CD4-positive, alpha-beta memory T cell (primary cell): ENCODE data around the gene EEF1AKMT3. TPM values are rescaled to one million over a fixed set of nuclear protein-coding genes. Genes with fewer than 3 reads are reported as not detected.
A peak's percentile ranks its signal among the peaks of the same experiment; 100 is the strongest.

Experiments
- CTCF ChIA-PET: fragments of 350-600 bp; sonication (Branson Sonifier 250); formaldehyde crosslinking; loops from one replicate; lab custom pipeline; 2021; ENCODE audit warnings: inconsistent platforms; ENCODE audit not compliant: partially characterized antibody; lab: Charles Lee
- POLR2A ChIA-PET: fragments of 350-600 bp; sonication (Branson Sonifier 250); formaldehyde crosslinking; loops from one replicate; lab custom pipeline; 2021; ENCODE audit not compliant: partially characterized antibody; lab: Charles Lee
- DNase-seq, 5 donors: peaks; one replicate each; pipeline versions ENCODE4 v3.0.0 to v3.0.0-alpha.2; 2020 to 2022; ENCODE audit warnings: mixed read lengths in 1 of 5
- H3K27ac ChIP-seq: one replicate; pipeline ENCODE4 v1.7.0; 2013; ENCODE audit warnings: low read depth, low read length
- H3K27me3 ChIP-seq: 2 replicates; pipeline ENCODE4 v1.7.0; 2013; ENCODE audit warnings: mild to moderate bottlenecking, low read length, moderate library complexity; ENCODE audit not compliant: insufficient read depth
- H3K36me3 ChIP-seq: 2 replicates; pipeline ENCODE4 v1.7.0; 2013; ENCODE audit warnings: mild to moderate bottlenecking, low read length, moderate library complexity; ENCODE audit not compliant: insufficient read depth
- H3K4me1 ChIP-seq: 2 replicates; pipeline ENCODE4 v1.7.0; 2013; ENCODE audit warnings: mild to moderate bottlenecking, low read length, moderate library complexity; ENCODE audit not compliant: insufficient read depth
- H3K4me3 ChIP-seq, 2 donors: one replicate each; pipeline ENCODE4 v1.7.0; 2013; ENCODE audit warnings: low read length in 2 of 2, mild to moderate bottlenecking in 1 of 2
- H3K9me3 ChIP-seq, 2 donors: one replicate each; pipeline ENCODE4 v1.7.0; 2013; ENCODE audit warnings: low read length in 2 of 2, control low read depth in 1 of 2; ENCODE audit not compliant: control insufficient read depth in 1 of 2
- H3K27ac Mint-ChIP-seq, 7 donors: one replicate each; pipeline ENCODE4 v1.8.0; 2020 to 2021; ENCODE audit warnings: mixed read lengths in 7 of 7, mild to moderate bottlenecking in 6 of 7, inconsistent platforms in 3 of 7, moderate library complexity in 3 of 7
- H3K27me3 Mint-ChIP-seq, 2 donors: one replicate each; pipeline ENCODE4 v1.8.0; 2020 to 2021; ENCODE audit warnings: mixed read lengths in 2 of 2
- H3K36me3 Mint-ChIP-seq, 2 donors: one replicate each; pipeline ENCODE4 v1.8.0; 2020 to 2021; ENCODE audit warnings: mixed read lengths in 2 of 2, inconsistent platforms in 1 of 2, mild to moderate bottlenecking in 1 of 2
- H3K4me1 Mint-ChIP-seq, 4 donors: one replicate each; pipeline ENCODE4 v1.8.0; 2020 to 2021; ENCODE audit warnings: mixed read lengths in 4 of 4, mild to moderate bottlenecking in 1 of 4
- H3K4me3 Mint-ChIP-seq, 8 donors: one replicate each; pipeline ENCODE4 v1.8.0; 2020 to 2021; ENCODE audit warnings: mixed read lengths in 8 of 8, mild to moderate bottlenecking in 7 of 8, moderate library complexity in 6 of 8, inconsistent platforms in 3 of 8
- H3K9me3 Mint-ChIP-seq, 8 donors: one replicate each; pipeline ENCODE4 v1.8.0; 2020 to 2021; ENCODE audit warnings: mixed read lengths in 8 of 8, mild to moderate bottlenecking in 5 of 8, inconsistent platforms in 3 of 8, moderate library complexity in 1 of 8
- intact Hi-C: fragments of 100-400 bp; cut with micrococcal nuclease; formaldehyde crosslinking; loops from one replicate; pipeline ENCODE4 v1.15.1; 2023
- polyA plus RNA-seq, 2 donors: library from polyadenylated mRNA; unstranded; fragments of 300-500 nt; fragmentation: Illumina TruSeq; gene quantifications; one replicate each; pipeline ENCODE4 v1.2.3, GENCODE V29; 2021
- total RNA-seq, 2 experiments: library from RNA; stranded (reverse); gene quantifications; one replicate each; pipeline ENCODE4 v1.2.3, GENCODE V29; 2021

Gene EEF1AKMT3
- total and polyA plus RNA-seq, 4 experiments from 2014 or later, result 3.1 to 12.4 (median 5.1) TPM

DNA sequence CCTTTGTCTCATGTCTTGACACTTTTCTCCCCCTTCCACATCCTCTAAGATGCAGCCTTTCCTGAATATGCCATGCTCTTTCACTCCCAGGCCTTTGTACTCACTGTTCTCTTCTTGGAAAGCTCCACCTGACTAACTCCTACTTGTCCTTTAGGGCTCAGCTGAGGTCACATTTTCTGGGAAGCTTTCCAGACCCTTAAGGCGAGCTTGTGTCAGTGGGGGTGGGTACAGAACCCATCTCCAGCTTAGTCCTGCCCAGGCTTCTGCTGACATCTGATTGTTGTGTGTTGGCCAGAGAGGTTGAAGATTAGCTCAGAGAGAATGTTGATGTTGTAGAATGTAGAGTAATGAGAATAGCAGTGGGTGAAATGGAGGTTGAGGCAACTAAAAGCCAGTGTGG, 7.3 kb downstream of the EEF1AKMT3 start:
- no peak for DNase-seq
- peaks cover 42 to 67% (median 54%) of the 10 kb centered on the region in 4 donors for H3K4me1 Mint-ChIP-seq
- H3K9me3 Mint-ChIP-seq, result peaks cover 0 to 4% (median 0%) of the 10 kb centered on the region in 8 donors
- peak overlapping the region; percentile 52 for H3K27ac ChIP-seq
- H3K36me3 ChIP-seq, result no peaks in the 10 kb centered on the region
- peak overlapping the region; percentile 76 to 99 (median 91) for H3K27ac Mint-ChIP-seq
- peaks cover 9 to 17% of the 10 kb centered on the region in 2 donors for H3K36me3 Mint-ChIP-seq
- H3K9me3 ChIP-seq, result no peaks in the 10 kb centered on the region
- intact Hi-C loops, result no loop called here
- peaks cover 59% of the 10 kb centered on the region for H3K4me1 ChIP-seq
- H3K27me3 ChIP-seq, result no peaks in the 10 kb centered on the region
- no peaks in the 10 kb centered on the region for H3K27me3 Mint-ChIP-seq
- H3K4me3 ChIP-seq, result no peak overlapping the region
- ChIA-PET CTCF (interaction anchor here (0.8 to 7.8 kb wide), 9 partner anchors 13 to 125 kb away, joined by 3 to 64 read pairs (median 6); partner anchors contain the start of genes AVIL and CYP27B1), POLR2A (interaction anchor here (0.6 to 7.0 kb wide), 5 partner anchors 14 to 125 kb away, joined by 3 to 45 read pairs (median 12); partner anchors contain the start of genes CDK4, CYP27B1 and MARCHF9)
- peak overlapping the region in 4 of 8 donors; percentile 10 to 51 (median 27) for H3K4me3 Mint-ChIP-seq

DNA sequence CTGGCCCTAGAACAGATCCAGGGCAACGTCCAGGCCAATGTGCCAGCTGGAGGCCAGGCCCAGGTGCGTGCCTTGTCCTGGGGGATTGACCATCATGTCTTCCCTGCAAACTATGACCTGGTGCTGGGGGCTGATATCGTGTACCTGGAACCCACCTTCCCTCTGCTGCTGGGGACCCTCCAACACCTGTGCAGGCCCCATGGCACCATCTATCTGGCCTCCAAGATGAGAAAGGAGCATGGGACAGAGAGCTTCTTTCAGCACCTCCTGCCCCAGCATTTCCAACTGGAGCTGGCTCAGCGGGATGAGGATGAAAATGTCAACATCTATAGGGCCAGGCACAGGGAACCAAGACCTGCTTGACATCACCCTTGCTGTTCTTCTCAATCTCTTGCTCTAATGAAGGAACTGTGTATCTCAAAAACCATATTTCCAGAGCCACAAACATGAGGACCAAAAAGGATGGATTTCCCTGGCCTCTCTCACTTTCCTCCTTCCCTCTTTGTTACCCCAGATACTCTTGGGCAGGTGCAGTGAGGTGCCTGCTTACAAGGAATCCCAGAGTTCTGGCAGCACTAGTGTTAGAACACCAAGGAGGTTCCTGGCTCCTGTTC, 8.0 kb downstream of the EEF1AKMT3 start:
- DNase-seq, result no peak
- Mint-ChIP-seq H3K9me3 (peaks cover 0 to 4% (median 0%) of the 10 kb centered on the region in 8 donors), H3K4me1 (peaks cover 42 to 67% (median 54%) of the 10 kb centered on the region in 4 donors), H3K27ac (peak overlapping the region; percentile 93 to 100 (median 99)), H3K27me3 (no peaks in the 10 kb centered on the region), H3K4me3 (peak overlapping the region in 6 of 8 donors; percentile 21 to 100 (median 76)), H3K36me3 (peaks cover 9 to 17% of the 10 kb centered on the region in 2 donors)
- Histone ChIP-seq H3K9me3 (no peaks in the 10 kb centered on the region), H3K27me3 (no peaks in the 10 kb centered on the region), H3K4me1 (peaks cover 59% of the 10 kb centered on the region), H3K36me3 (peaks cover under 1% of the 10 kb centered on the region), H3K4me3 (no peak overlapping the region), H3K27ac (peak overlapping the region; percentile 52)
- intact Hi-C loops, result no loop called here
- ChIA-PET CTCF (interaction anchor here (1.1 to 7.8 kb wide), 9 partner anchors 7 to 124 kb away, joined by 3 to 64 read pairs (median 17); partner anchors contain the start of genes CTDSP2, CYP27B1, EEF1AKMT3 and METTL1), POLR2A (interaction anchor here (0.6 to 7.0 kb wide), 6 partner anchors 14 to 124 kb away, joined by 3 to 45 read pairs (median 10); partner anchors contain the start of genes CYP27B1, MARCHF9 and TSPAN31)

DNA sequence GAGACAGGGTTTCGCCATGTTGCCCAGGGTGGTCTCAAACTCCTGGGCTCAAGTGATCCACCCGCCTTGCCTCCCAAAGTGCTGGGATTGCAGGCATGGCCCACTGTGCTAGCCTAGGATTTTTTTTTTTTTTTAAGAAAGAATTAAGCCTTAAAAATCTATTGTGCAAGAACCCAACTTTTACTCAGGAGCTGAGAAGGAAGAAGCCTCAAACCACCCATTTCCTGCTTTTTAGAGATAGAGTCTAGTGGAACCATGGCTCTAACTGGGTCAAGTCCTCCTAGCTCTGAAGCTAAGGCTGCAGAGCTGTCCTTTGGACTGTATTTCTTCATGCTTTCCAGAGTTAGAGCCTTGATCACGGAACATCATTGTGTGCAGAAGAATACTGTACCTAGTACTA, 8.8 kb downstream of the EEF1AKMT3 start:
- Histone ChIP-seq H3K27me3 (no peaks in the 10 kb centered on the region), H3K4me3 (no peak overlapping the region), H3K4me1 (peaks cover 59% of the 10 kb centered on the region), H3K9me3 (no peaks in the 10 kb centered on the region), H3K27ac (peak overlapping the region; percentile 73), H3K36me3 (peaks cover 9% of the 10 kb centered on the region)
- peak overlapping the region; percentile 95 to 100 (median 99) for H3K27ac Mint-ChIP-seq
- peak in 2 of 5 donors; percentile 43 for DNase-seq
- H3K36me3 Mint-ChIP-seq, result peaks cover 6 to 20% of the 10 kb centered on the region in 2 donors
- H3K9me3 Mint-ChIP-seq, result peaks cover 0 to 4% (median 0%) of the 10 kb centered on the region in 8 donors
- H3K27me3 Mint-ChIP-seq, result no peaks in the 10 kb centered on the region
- ChIA-PET POLR2A (interaction anchor here (0.7 to 7.0 kb wide), 14 partner anchors 9 to 156 kb away, joined by 3 to 53 read pairs (median 3); partner anchors contain the start of genes CDK4, CTDSP2, CYP27B1 and EEF1AKMT3), CTCF (interaction anchor here (0.7 to 7.8 kb wide), 17 partner anchors 8 to 126 kb away, joined by 3 to 64 read pairs (median 6); partner anchors contain the start of genes CDK4, CTDSP2, CYP27B1 and EEF1AKMT3)
- peak overlapping the region; percentile 21 to 100 (median 97) for H3K4me3 Mint-ChIP-seq
- peaks cover 42 to 64% (median 54%) of the 10 kb centered on the region in 4 donors for H3K4me1 Mint-ChIP-seq
- intact Hi-C loops, result no loop called here

DNA sequence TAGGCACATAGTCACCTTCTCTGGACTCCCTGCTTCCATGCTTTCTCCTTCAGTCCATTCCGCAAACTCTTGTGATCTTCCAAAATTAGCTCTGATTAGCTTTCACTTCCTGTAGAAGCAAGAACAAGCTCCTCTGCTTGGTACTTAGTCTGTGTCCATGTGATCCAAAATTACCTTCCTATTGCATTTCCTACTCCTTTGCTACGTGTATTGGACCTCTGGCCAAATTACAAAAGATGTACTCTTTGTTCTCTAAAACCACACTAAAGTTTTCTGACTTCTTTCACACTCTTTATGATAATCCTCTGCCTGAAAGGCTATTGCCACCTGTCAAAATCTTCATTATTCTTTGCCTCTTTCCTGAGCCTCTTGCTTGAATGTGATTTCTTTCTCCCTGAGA, 9.4 kb downstream of the EEF1AKMT3 start:
- no peaks in the 10 kb centered on the region for H3K27me3 Mint-ChIP-seq
- H3K4me3 ChIP-seq, result peak overlapping the region in 1 of 2 donors; percentile 92
- H3K4me1 Mint-ChIP-seq, result peaks cover 46 to 64% (median 54%) of the 10 kb centered on the region in 4 donors

DNA sequence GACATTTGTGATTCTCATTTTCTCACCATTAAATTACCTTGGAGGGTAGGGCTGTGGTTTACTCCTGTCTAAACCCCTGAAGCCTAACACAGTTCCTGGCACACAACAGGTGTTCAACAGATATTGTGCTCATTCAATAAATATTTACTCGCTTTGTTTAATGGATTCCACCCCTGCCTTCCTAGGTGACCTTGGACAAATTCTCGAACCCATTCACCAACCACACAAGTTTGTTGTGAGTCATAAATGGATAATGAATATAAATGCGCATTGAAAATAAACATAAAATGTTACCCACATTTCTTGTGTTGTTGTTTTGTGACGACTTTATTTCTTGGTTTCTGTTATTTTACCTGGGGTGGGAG, 9.8 kb downstream of the EEF1AKMT3 start:
- no peak for DNase-seq
- H3K27me3 ChIP-seq, result no peaks in the 10 kb centered on the region
- peak overlapping the region in 1 of 2 donors; percentile 92 for H3K4me3 ChIP-seq
- Mint-ChIP-seq H3K27me3 (no peaks in the 10 kb centered on the region), H3K9me3 (peaks cover 0 to 4% (median 0%) of the 10 kb centered on the region in 8 donors), H3K4me1 (peaks cover 46 to 59% (median 53%) of the 10 kb centered on the region in 4 donors), H3K36me3 (peaks cover 10 to 30% of the 10 kb centered on the region in 2 donors), H3K4me3 (peak overlapping the region; percentile 95 to 100 (median 98)), H3K27ac (peak overlapping the region; percentile 95 to 100 (median 99))
- H3K36me3 ChIP-seq, result peaks cover 19% of the 10 kb centered on the region
- H3K9me3 ChIP-seq, result no peaks in the 10 kb centered on the region
- H3K4me1 ChIP-seq, result peaks cover 59% of the 10 kb centered on the region
- POLR2A ChIA-PET, result interaction anchor here (0.8 to 7.0 kb wide), 13 partner anchors 10 to 155 kb away, joined by 3 to 53 read pairs (median 4); partner anchors contain the start of genes CTDSP2, CYP27B1, EEF1AKMT3 and MARCHF9
- intact Hi-C loops, result loop anchor here (1.0 to 2.0 kb wide), 7 partner anchors 10 to 199 kb away; partner anchors contain the start of genes CDK4, EEF1AKMT3 and METTL1
- CTCF ChIA-PET, result interaction anchor here (0.8 to 7.8 kb wide), 20 partner anchors 9 to 125 kb away, joined by 3 to 64 read pairs (median 6); partner anchors contain the start of genes AVIL, CDK4, CTDSP2 and EEF1AKMT3
- H3K27ac ChIP-seq, result peak overlapping the region; percentile 73

More for the DNA sequence above, 9.4 kb downstream of the EEF1AKMT3 start:
- Histone ChIP-seq H3K27ac (peak overlapping the region; percentile 73), H3K4me1 (peaks cover 59% of the 10 kb centered on the region), H3K9me3 (no peaks in the 10 kb centered on the region), H3K27me3 (no peaks in the 10 kb centered on the region), H3K36me3 (peaks cover 14% of the 10 kb centered on the region)
- intact Hi-C loops, result loop anchor here (1.0 to 2.0 kb wide), 7 partner anchors 10 to 199 kb away; partner anchors contain the start of genes CDK4, EEF1AKMT3 and METTL1
- ChIA-PET POLR2A (interaction anchor here (0.7 to 7.0 kb wide), 13 partner anchors 9 to 155 kb away, joined by 3 to 53 read pairs (median 3); partner anchors contain the start of genes CDK4, CTDSP2, CYP27B1 and EEF1AKMT3), CTCF (interaction anchor here (0.7 to 7.8 kb wide), 17 partner anchors 8 to 125 kb away, joined by 3 to 64 read pairs (median 6); partner anchors contain the start of genes CDK4, CYP27B1, EEF1AKMT3 and METTL1)
- peak overlapping the region; percentile 95 to 100 (median 99) for H3K27ac Mint-ChIP-seq
- H3K9me3 Mint-ChIP-seq, result peaks cover 0 to 4% (median 0%) of the 10 kb centered on the region in 8 donors
- peaks cover 9 to 26% of the 10 kb centered on the region in 2 donors for H3K36me3 Mint-ChIP-seq
- peak overlapping the region; percentile 21 to 100 (median 97) for H3K4me3 Mint-ChIP-seq
- DNase-seq, result peak in 1 of 5 donors; percentile 9

DNA sequence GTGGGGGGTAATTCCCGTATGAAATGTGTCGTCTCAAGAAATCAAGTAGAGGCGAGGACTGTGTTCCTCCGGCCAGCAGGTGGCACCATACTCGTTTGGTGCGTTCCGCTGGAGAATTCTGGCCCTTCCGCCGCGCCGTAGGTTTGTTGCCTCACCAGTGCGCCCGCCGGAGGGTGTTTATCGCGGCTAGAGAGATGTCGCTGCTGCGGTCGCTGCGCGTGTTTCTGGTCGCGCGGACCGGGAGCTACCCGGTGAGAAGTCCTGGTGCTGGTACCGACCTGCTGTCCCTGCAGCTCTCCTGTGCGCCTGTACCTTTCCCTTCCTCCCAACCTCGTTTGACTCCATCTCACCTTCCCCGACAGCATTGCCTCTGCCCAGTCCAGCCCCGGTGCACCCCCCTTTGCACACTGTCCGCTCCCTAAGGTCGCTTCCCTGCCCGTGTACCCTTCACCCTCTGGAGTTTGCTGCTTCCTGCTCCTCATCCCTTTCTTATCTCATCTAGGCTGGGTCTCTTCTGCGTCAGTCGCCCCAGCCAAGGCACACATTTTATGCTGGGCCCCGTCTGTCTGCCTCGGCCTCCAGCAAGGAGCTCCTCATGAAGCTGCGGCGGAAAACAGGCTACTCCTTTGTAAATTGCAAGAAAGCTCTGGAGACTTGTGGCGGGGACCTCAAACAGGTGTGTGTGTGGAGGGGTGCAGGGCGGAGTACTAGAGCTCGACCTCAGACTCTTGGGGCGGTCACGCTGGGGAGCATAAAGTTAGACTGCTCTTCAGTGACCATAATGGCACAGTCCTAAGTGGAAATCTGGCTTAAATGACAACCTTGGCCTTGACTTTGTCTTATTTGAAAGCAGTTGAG, 10.4 kb downstream of the EEF1AKMT3 start, which contains the start of gene TSFM:
TSS of gene TSFM (plus strand) at position 180 of the 858 bp plus-strand sequence. CDS start at position 195, 15 bp downstream.
- H3K9me3 Mint-ChIP-seq, result peaks cover 0 to 4% (median 0%) of the 10 kb centered on the region in 8 donors
- Histone ChIP-seq H3K4me1 (peaks cover 59% of the 10 kb centered on the region), H3K36me3 (peaks cover 21% of the 10 kb centered on the region), H3K4me3 (peak within 1 kb of the TSS; percentile 92 to 97), H3K27ac (peak within 1 kb of the TSS; percentile 73), H3K9me3 (no peaks in the 10 kb centered on the region), H3K27me3 (no peaks in the 10 kb centered on the region)
- peaks cover 46 to 57% (median 50%) of the 10 kb centered on the region in 4 donors for H3K4me1 Mint-ChIP-seq
- ChIA-PET POLR2A (interaction anchor here (0.7 to 7.0 kb wide), 15 partner anchors 10 to 158 kb away, joined by 3 to 53 read pairs (median 4); partner anchors contain the start of genes ATP23, CYP27B1, EEF1AKMT3 and MARCHF9), CTCF (interaction anchor here (0.6 to 7.8 kb wide), 19 partner anchors 9 to 324 kb away, joined by 3 to 64 read pairs (median 4); partner anchors contain the start of genes AVIL, CTDSP2, EEF1AKMT3 and METTL1)
- intact Hi-C loops, result loop anchor here (1.0 to 2.0 kb wide), 7 partner anchors 11 to 200 kb away; partner anchors contain the start of genes CDK4, EEF1AKMT3 and METTL1
- no peaks in the 10 kb centered on the region for H3K27me3 Mint-ChIP-seq
- peak within 1 kb of the TSS; percentile 95 to 100 (median 99) for H3K27ac Mint-ChIP-seq
- peaks cover 15 to 36% of the 10 kb centered on the region in 2 donors for H3K36me3 Mint-ChIP-seq
- peak; percentile 93 to 96 (median 94) for DNase-seq
- H3K4me3 Mint-ChIP-seq, result peak within 1 kb of the TSS; percentile 95 to 100 (median 98)
